SKM-1 treated with dmso at 0.1 percent for 144 hours (cell line): ENCODE measurements around the gene HPS3.

ENCODE experiments used
- DNase-seq: peaks from one replicate; lab custom pipeline; 2025; ENCODE audit not compliant: unreplicated experiment; lab: John Stamatoyannopoulos, UW

HPS3 gene

GRCh38 chr3:149120051-149120972, 9.1 kb upstream of the HPS3 start:
- DNase-seq, result peak; percentile 30

- no peak for DNase-seq
Measured at GRCh38 chr3:149122721-149123578, 6.5 kb upstream of the HPS3 start.

- no peak for DNase-seq
Measured at GRCh38 chr3:149128821-149129220, 617 bp upstream of the HPS3 start.

- DNase-seq, result no peak
Measured at GRCh38 chr3:149131589-149131988, 2.2 kb downstream of the HPS3 start.

GRCh38 chr3:149134575-149134974, 5.1 kb downstream of the HPS3 start:
- no peak for DNase-seq

GRCh38 chr3:149142682-149143081, 13.2 kb downstream of the HPS3 start:
- no peak for DNase-seq

- no peak for DNase-seq
Measured at GRCh38 chr3:149145356-149145755, 15.9 kb downstream of the HPS3 start.

GRCh38 chr3:149145974-149146373, 16.5 kb downstream of the HPS3 start:
- peak; percentile 79 for DNase-seq

- DNase-seq, result no peak
Measured at GRCh38 chr3:149150436-149150835, 21.0 kb downstream of the HPS3 start.

GRCh38 chr3:149151843-149152242, 22.4 kb downstream of the HPS3 start:
- DNase-seq, result peak; percentile 52

- peak; percentile 40 for DNase-seq
Measured at GRCh38 chr3:149152420-149152819, 23.0 kb downstream of the HPS3 start.

GRCh38 chr3:149153402-149153801, 24.0 kb downstream of the HPS3 start:
- no peak for DNase-seq

- no peak for DNase-seq
Measured at GRCh38 chr3:149160754-149161300, 31.4 kb downstream of the HPS3 start.

GRCh38 chr3:149162007-149162406, 32.6 kb downstream of the HPS3 start:
- no peak for DNase-seq

- no peak for DNase-seq
Measured at GRCh38 chr3:149163066-149163465, 33.6 kb downstream of the HPS3 start.

- DNase-seq, result no peak
Measured at GRCh38 chr3:149167898-149168297, 38.5 kb downstream of the HPS3 start.

- DNase-seq, result no peak
Measured at GRCh38 chr3:149170672-149171071, 41.2 kb downstream of the HPS3 start.

- no peak for DNase-seq
Measured at GRCh38 chr3:149174901-149175300, 45.5 kb downstream of the HPS3 start.

- no peak for DNase-seq
Measured at GRCh38 chr3:149177122-149177521, 47.7 kb downstream of the HPS3 start.

GRCh38 chr3:149179220-149179619, 49.8 kb downstream of the HPS3 start:
- DNase-seq, result no peak

GRCh38 chr3:149180057-149180573, 50.7 kb downstream of the HPS3 start:
- no peak for DNase-seq
